Urinary bladder (tissue), 4 donors: ENCODE results near the gene TK1. TPM values are rescaled to one million over a fixed set of nuclear protein-coding genes. Genes with fewer than 3 reads are reported as not detected.

ENCODE experiments used
- DNase-seq: peaks from one replicate; pipeline ENCODE4 v3.0.0-alpha.2; 2015; ENCODE audit errors: extremely low spot score
- H3K27ac ChIP-seq: one replicate; pipeline ENCODE4 v1.5.1; 2013; ENCODE audit warnings: low read depth, mild to moderate bottlenecking, moderate library complexity
- H3K36me3 ChIP-seq: one replicate; pipeline ENCODE4 v1.6.1; 2013; ENCODE audit warnings: mild to moderate bottlenecking, moderate library complexity; ENCODE audit not compliant: insufficient read depth
- H3K4me1 ChIP-seq: one replicate; pipeline ENCODE4 v1.6.1; 2013; ENCODE audit warnings: mild to moderate bottlenecking, moderate library complexity; ENCODE audit not compliant: insufficient read depth
- H3K4me3 ChIP-seq: one replicate; pipeline ENCODE4 v1.5.1; 2013; ENCODE audit warnings: low read depth, low read length
- WGBS: extraction: QIAGEN DNeasy Blood & Tissue Kit; methylation state at CpG from one replicate; pipeline ENCODE4 v1.1.7; 2013; 5-methylcytosine and 5-hydroxymethylcytosine counted together
- polyA plus RNA-seq: library from polyadenylated mRNA; stranded (reverse); fragments of 200-250 nt; gene quantifications from one replicate; pipeline ENCODE4 v1.2.3, GENCODE V29; 2013
- total RNA-seq: library from RNA; depleted of rRNA; stranded (reverse); fragments of >200 nt; gene quantifications from one replicate; pipeline ENCODE4 v1.2.3, GENCODE V29; 2014
- donor health status: healthy with polysubstance abuse.
- donor health status: healthy.

TK1 gene
- total and polyA plus RNA-seq, 2 donors: 3.2 to 16.2 TPM

DNA sequence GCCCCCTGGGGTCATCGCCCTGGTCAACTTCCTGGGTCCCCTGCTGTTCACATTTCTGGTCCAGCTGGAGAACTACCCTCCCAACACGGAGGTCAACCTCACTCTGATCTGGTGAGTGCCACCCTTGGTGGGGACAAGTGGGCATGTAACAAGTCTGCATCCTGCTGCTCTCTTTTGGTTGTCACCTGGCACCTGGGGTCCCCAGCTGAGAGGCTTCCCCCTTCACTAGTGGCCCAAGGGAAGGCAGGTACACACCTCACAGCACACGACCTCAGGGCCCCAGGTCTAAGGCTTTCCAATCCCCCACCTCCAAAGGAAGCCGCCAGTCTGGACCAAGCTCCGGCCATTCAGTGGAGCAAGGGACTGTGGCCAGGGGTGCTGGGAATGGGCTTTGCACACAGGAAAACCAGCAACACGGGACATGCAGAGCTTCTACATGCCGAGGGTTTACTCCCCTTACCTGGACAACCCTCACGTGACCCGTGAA is 51.9 kb downstream of the TK1 start:
- H3K4me1 ChIP-seq: no peaks in the 10 kb centered on the region
- no peak overlapping the region for H3K27ac ChIP-seq
- no peak for DNase-seq
- H3K36me3 ChIP-seq: no peaks in the 10 kb centered on the region
- 81% methylated on average over 9 of the region's 9 CpGs for WGBS
- no peak overlapping the region for H3K4me3 ChIP-seq

DNA sequence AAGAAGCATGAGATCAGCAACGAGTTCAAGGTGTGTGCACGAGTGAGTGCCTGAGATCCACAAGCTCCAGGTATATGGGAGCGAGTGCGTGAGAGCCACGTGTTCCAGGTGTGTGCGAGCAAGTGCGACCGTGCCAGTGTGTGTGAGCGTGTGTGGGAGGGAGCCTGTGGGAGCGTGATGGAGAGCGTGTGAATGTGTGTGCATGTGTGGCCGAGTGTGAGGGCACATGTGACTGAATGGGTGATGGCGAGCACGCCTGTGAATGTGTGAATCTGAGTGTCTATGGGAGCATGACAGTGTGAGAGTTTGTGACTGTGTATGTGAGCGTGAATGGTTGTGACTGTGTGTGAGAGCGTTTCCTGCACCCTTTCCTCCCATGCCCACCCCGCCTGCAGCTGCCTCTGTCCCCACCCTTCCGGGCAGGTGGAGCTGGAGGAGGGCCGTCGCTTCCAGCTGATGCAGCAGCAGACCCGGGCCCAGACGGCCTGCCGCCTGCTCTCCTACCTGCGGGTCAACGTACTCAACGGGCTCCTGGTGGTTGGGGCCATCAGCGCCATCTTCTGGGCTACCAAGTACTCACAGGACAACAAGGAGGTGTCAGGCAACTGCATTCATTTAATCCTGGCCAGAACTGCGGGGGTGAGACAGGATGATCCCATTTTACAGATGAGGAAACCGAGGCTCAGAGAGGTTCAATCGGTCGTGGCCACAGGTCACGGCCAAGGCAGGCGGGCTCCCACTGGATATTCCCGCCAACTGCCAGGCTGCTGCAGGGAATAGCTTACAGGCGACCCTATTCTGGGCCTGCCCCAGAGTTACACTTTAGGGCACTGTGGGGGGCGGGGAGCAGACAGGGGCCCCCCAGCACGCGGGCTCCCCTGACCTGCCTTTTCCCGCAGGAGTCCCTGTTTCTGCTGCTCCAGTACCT is 52.6 kb downstream of the TK1 start:
- Histone ChIP-seq H3K27ac (no peak overlapping the region), H3K4me3 (no peak overlapping the region), H3K4me1 (no peaks in the 10 kb centered on the region), H3K36me3 (no peaks in the 10 kb centered on the region)
- WGBS: 61% methylated on average over 39 of the region's 39 CpGs
- no peak for DNase-seq

DNA sequence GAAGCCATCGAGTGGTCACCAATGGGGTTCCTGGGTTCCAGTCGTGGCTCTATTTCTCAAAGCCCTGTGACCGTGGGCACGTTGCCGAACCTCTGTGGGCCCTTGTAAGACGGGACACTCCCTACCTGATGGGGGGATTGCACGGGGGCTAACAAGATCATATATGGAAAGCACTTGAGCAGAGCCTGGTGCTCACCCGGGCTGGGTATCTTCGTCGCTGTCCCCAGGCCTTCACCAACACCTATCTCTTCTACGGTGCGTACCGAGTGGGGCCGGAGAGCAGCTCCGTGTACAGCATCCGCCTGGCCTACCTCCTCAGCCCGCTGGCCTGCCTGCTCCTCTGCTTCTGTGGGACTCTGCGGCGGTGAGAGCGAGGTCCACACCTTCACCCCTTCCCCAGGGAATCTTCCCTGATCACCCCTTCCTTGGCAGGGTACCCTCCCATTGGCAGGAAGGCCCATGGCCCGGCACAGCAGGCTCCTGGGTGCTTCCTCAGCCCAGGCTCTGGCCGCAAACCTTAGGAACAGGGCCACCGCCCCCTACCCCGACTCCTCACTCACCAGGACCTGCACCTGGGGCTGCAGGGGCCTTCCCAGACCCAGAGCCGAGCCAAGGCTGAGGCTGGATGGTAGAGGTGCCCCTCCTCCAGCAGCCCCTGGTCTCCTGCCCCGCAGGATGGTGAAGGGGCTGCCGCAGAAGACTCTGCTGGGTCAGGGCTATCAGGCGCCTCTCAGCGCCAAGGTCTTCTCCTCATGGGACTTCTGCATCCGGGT is 53.5 kb downstream of the TK1 start:
- DNase-seq: no peak
- WGBS: 89% methylated on average over 30 of the region's 30 CpGs
- no peaks in the 10 kb centered on the region for H3K36me3 ChIP-seq
- H3K4me1 ChIP-seq: no peaks in the 10 kb centered on the region
- no peak overlapping the region for H3K4me3 ChIP-seq
- no peak overlapping the region for H3K27ac ChIP-seq

DNA sequence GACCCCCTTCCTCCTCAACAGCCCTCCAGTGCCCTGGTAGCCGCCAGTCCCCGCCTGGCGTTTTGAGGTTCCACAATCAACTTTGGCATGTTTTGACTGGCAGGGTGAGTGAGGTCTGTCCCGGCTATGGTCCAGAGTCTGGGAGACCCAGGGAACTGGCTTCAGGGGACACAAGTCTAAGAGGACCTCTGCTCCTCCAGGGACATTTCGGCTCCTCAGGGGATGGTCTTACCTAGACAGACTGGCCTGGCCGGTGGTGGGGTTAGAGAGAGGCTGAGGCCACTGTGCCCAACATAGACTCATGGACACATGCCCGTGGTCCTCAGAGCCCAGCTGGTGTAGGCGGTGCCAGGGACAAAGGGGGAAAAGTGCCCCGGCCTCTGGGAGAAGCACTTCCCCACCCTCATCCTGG is 54.1 kb downstream of the TK1 start:
- WGBS: 83% methylated on average over 9 of the region's 9 CpGs
- no peak for DNase-seq
- H3K27ac ChIP-seq: peak overlapping the region; percentile 3
- no peaks in the 10 kb centered on the region for H3K36me3 ChIP-seq
- H3K4me1 ChIP-seq: no peaks in the 10 kb centered on the region
- H3K4me3 ChIP-seq: no peak overlapping the region

DNA sequence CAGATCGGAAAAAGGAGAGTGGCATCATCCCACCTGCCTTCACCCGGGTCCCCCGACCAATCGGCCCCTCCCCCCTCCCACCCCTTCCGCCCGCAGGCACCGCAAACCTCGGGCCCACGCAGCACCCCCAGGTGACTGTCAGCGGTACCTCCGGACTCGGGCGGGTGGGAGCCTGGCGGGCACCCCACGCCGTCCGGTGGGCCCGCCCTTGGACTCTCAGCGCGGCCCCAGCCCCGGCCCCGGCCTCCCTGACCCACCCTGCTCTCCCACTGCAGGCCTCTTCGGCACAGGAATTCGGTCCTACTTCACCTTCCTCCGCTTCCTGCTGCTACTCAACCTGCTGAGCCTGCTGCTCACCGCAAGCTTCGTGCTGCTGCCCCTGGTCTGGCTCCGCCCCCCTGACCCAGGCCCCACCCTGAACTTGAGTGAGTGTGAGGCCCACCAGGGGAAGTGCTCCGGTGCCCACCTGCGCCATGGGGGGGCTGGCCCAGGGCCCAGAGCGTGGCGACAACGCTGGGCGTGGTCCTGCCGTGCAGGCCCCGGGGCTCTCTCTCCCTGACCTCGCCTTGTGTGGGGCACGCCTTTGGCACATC is 54.7 kb downstream of the TK1 start:
- no peak for DNase-seq
- peak overlapping the region; percentile 3 for H3K27ac ChIP-seq
- H3K4me1 ChIP-seq: no peaks in the 10 kb centered on the region
- 29% methylated on average over 38 of the region's 38 CpGs for WGBS
- no peaks in the 10 kb centered on the region for H3K36me3 ChIP-seq
- H3K4me3 ChIP-seq: peak overlapping the region; percentile 42

DNA sequence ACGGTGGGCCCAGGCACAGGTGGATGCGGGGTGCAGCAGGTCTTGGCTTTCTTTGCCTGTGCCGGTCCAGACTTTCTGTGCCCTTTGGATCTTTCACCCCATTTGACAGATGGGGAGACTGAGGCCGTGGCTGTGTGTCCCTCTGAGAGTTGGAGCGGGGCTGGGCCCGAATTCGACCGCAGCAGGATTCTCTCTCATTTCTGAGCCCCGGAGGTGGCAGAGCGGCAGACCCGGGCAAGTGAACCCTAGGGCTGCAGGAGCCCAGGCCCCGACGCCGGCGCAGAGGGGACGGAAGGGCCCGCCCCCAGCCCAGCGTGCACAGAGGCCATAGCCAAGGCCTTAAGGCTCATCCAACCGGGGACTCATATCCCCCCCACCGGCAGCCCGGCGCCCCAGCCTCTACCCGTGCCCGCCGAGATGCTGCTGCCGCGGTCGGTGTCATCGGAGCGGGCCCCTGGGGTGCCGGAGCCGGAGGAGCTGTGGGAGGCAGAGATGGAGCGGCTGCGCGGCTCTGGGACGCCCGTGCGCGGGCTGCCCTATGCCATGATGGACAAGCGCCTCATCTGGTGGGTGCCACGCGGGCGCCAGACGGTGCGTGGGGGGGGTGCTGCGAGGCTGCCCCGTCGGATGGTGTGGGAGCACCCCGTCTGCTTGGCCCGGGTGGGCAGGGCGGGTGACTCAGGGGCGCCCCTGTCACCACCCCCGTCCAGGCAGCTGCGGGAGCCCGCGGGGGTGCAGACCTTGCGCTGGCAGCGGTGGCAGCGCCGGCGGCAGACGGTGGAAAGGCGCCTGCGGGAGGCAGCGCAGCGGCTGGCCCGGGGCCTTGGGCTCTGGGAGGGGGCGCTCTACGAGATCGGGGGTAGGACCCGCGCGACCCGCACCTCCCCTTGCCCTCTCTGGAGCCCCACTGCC is 55.4 kb downstream of the TK1 start:
- Histone ChIP-seq H3K4me1 (no peaks in the 10 kb centered on the region), H3K4me3 (peak overlapping the region; percentile 42), H3K36me3 (no peaks in the 10 kb centered on the region), H3K27ac (no peak overlapping the region)
- DNase-seq: no peak
- 24% methylated on average over 74 of the region's 74 CpGs for WGBS

DNA sequence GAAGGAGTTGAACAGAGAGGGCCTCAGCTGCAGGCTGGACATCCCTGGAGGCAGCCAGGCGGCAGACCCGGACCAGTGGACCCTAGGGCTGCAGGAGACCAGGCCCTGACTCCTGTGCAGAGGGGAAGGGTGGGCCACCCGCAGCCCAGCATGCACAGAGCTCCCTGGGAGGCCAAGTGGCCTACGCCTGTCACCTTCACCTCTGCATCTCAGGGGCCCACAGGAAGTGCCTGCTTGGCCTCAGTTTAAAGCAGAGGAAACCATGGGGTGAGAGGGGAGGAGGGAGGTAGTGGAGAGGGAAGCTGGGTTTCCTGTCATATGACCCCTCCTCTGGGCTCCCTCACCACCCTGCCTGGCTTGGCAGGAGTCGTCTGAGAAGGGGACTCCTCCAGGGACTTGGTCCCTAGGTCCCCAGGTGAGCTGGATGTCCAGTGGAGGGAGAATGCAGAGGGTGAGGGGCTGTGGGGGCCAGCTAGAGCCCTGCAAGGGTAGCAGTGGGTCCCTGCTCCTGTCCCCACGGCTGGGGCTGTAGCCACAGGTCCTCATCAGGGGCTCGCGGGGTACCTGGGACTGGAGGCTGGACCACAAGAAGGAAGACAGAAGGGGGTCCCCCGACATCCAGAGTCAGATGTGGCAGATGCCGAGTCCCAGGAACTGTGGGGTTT is 56.3 kb downstream of the TK1 start, which contains the start of gene TMC8:
TSS of gene TMC8 (plus strand) at position 335 of the 665 bp plus-strand sequence. CDS start 818 bp downstream, outside the sequence.
- WGBS: 84% methylated on average over 10 of the region's 10 CpGs
- DNase-seq: no peak
- Histone ChIP-seq H3K4me3 (peak within 1 kb of the TSS; percentile 42), H3K4me1 (no peaks in the 10 kb centered on the region), H3K36me3 (no peaks in the 10 kb centered on the region), H3K27ac (no peak within 1 kb of the TSS)

DNA sequence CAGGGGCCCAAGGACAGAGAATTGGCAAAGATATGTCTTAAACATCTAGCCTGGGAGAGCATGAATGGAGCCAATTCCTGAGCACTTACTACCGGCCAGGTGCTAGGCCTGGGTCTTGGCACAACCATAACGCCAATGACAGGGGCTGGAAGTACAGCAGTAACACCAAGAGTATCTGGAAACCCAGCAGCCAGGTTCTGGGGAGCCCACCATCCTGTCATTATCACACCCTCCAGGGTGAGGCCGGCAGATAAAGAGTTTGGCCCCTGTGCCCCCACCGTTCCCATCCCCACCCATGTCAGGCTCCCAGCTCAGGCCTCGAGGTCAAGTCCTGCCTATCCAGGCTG is 56.8 kb downstream of the TK1 start:
- no peak for DNase-seq
- 62% methylated on average over 5 of the region's 5 CpGs for WGBS
- Histone ChIP-seq H3K27ac (no peak overlapping the region), H3K4me1 (no peaks in the 10 kb centered on the region), H3K4me3 (no peak overlapping the region), H3K36me3 (no peaks in the 10 kb centered on the region)

DNA sequence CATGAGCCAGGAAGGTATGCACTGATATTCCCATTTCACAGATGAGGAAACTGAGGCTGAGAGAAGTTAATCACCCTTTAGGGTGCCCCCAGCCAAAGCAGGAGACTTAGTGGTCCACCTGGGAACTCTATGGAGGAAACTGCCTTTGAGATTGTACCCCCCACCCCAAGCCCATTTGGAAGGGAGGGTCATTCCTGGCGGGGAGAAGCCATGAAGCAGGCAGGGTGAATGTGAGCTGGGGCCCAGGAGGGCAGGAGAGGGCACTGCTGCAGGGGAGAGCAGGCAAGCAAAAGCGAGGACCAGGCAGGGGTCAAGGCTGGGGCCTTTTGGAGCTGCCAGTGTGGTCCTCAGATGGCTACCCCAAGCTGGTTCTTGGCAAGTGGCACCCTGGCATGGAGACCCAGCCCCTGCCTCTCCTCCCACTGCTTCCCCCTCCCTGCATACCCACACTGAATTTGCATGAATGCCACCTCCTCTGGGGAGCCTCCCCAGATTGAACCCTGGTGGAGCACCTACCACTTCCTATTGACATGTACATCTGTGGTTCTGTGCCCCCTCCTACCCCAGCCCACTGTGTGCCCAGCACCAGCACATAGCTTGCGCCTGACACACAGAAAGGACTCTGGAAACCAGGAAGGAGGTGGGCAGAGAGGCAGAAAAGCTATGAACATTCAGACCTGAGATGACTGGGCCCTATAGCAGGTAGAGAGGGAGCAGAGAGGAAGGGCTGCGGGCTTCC is 57.3 kb downstream of the TK1 start:
- no peaks in the 10 kb centered on the region for H3K4me1 ChIP-seq

DNA sequence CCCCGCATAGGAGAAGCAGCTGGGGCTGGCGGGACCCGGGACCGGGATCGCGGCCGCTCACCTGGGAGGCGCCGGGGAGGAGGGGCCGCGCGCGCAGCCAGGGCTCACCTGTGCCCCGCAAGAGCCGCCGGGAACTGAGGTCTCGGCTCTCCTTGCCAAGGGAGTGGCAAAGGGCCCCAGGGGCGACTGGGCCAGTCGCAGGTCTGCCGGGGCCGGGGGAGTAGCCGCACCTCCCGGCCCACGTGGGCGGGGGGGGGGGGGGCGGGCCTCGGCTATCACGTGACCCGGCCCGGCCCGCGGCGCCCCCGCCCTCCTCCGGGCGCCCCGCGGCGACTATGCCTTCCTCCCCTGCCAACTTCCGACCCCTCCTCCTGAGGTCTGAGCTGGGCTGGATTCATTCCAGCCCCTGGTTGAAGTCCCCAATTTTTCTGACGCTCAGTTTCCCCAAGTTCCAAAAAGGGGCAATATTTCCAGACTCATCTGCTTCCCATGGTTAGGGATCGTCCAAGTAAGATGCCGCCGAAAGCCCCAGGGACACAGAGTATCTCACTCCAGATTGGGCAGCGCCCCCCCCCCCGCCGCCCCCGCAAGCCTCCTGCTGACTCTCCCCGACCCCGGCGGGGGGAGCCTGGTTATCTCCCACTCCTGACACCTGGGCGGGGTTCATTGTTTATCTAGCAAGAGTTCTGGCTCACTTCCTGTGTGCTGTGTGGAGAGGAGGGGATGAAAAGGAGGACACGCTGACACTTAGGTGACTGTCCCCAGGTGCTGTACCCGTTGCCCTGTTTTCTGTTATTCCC is 58.1 kb downstream of the TK1 start, which contains the start of gene TMC6:
TSS of gene TMC6 (minus strand) at position 205 of the 800 bp plus-strand sequence. CDS start 1,923 bp downstream, outside the sequence.
- peak within 1 kb of the TSS; percentile 70 for H3K4me3 ChIP-seq
- no peaks in the 10 kb centered on the region for H3K36me3 ChIP-seq
- WGBS: 5% methylated on average over 54 of the region's 54 CpGs
- H3K27ac ChIP-seq: peak within 1 kb of the TSS; percentile 76
- DNase-seq: no peak
- H3K4me1 ChIP-seq: no peaks in the 10 kb centered on the region

More for the DNA sequence above, 57.3 kb downstream of the TK1 start:
- no peak for DNase-seq
- no peak overlapping the region for H3K4me3 ChIP-seq
- no peak overlapping the region for H3K27ac ChIP-seq
- no peaks in the 10 kb centered on the region for H3K36me3 ChIP-seq
- WGBS: 89% methylated on average over 4 of the region's 4 CpGs

DNA sequence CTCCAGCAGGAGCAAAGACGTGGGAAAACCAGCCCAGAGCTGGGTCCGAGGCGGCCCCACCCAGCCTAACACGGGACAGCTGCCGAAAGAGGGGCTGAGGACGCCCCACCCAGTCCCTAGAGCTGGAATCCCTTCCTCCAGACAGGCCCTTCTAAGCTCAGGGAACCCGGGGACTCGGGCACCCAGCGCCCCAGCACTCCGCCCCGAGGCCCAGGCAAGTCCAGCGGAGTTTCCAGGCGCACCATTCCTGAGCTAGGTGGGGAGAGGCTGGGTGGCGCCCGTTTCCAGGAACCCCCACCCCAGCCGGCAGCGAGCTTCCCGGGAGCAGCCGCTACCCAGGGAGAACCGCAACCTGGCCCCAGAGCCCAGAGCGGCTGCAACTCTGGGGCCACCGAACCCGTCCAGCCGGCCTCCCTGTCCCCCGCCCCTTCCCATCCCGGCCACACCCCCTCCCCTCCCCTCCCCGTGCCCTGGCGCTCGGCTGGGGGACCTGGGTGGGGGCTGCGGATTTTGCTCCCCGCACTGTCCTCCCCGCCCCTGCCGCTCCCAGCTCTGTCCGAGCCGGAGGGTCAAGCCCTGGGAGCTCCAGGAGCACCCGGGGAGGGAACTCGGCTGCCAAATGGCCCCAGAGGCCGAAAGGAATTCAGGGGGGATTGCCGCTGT is 58.8 kb downstream of the TK1 start:
- WGBS: 7% methylated on average over 39 of the region's 39 CpGs
- peak overlapping the region; percentile 76 for H3K27ac ChIP-seq
- H3K4me3 ChIP-seq: peak overlapping the region; percentile 70
- DNase-seq: no peak
- no peaks in the 10 kb centered on the region for H3K36me3 ChIP-seq
- no peaks in the 10 kb centered on the region for H3K4me1 ChIP-seq
